Tibial nerve (tissue), 3 donors: ENCODE measurements around the gene CEP112.

Experiments used
- POLR2A ChIP-seq, 2 donors: fragments of 450-650 bp; IDR thresholded peaks; one replicate each; pipeline ENCODE4 v1.6.1; 2017; ENCODE audit warnings: antibody characterized with exemption in 2 of 2, mild to moderate bottlenecking in 2 of 2, moderate library complexity in 2 of 2
- TF ChIP-seq, protein P1 (sequence below), 5 experiments: fragments of 200-600 bp in 3 of 5; fragments of 450-650 bp in 2 of 5; sonication (generic) in 3 of 5; IDR thresholded peaks; one replicate each; pipeline ENCODE4 v1.5.1; 2016 to 2019; ENCODE audit warnings: antibody characterized with exemption in 5 of 5, mild to moderate bottlenecking in 3 of 5, moderate library complexity in 2 of 5

DNA sequence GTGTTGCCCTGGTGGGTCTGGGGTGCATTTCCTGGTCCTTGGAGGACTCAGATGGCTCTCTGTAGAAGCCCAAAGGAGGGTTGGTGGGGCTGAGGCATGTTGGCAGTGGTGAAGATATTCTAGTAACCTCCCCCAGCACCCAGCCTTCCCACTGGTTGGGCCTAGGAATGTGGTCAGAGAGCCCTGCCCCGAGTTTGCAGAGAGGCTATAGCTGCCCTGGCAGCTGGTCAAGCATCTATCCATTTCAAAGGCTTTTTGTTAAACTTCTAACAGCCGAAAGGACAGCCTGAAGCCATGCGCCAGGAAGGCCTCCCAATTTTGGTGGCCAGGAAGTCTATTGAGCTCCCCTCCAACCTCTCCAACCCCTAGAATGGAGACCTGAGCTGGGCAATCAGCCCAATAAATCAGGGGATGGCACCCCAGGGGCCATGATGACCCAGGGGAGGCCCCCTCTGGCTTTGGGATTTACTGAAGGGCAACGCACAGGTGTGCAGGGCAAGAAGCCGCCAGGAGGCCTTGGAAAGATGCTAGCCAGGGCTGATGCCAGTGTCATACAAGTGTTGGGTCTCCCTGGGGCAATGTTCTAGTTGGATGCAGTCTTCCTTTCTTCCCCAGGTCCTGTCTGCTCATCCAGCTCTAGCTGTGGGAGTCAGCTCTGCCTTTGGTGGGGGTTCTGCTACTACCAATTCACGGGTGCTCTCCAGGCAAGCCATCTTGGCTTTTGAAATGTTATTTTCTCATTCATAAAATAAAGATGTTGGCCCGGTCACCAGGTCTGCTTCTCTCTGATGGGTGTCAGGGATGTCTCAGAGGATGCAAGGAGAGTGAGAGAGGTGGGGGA is 599.6 kb downstream of the CEP112 start:
- TF ChIP-seq, protein P1, sequence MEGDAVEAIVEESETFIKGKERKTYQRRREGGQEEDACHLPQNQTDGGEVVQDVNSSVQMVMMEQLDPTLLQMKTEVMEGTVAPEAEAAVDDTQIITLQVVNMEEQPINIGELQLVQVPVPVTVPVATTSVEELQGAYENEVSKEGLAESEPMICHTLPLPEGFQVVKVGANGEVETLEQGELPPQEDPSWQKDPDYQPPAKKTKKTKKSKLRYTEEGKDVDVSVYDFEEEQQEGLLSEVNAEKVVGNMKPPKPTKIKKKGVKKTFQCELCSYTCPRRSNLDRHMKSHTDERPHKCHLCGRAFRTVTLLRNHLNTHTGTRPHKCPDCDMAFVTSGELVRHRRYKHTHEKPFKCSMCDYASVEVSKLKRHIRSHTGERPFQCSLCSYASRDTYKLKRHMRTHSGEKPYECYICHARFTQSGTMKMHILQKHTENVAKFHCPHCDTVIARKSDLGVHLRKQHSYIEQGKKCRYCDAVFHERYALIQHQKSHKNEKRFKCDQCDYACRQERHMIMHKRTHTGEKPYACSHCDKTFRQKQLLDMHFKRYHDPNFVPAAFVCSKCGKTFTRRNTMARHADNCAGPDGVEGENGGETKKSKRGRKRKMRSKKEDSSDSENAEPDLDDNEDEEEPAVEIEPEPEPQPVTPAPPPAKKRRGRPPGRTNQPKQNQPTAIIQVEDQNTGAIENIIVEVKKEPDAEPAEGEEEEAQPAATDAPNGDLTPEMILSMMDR (IDR thresholded peaks at IDR 0.05), result no peak
- TF ChIP-seq POLR2A (IDR thresholded peaks at IDR 0.05), result no peak
